H1 (cell line): ENCODE measurements around the gene NPS. TPM values are rescaled to one million over a fixed set of nuclear protein-coding genes. Genes with fewer than 3 reads are reported as not detected.

Experiments
- CTBP2 ChIP-seq: IDR thresholded peaks from 2 replicates; pipeline ENCODE4 v1.7.0; 2011; ENCODE audit warnings: borderline replicate concordance, mild to moderate bottlenecking, moderate library complexity, mixed read lengths, low read length; ENCODE audit not compliant: insufficient read depth, insufficient read length
- TAF1 ChIP-seq: IDR thresholded peaks from 2 replicates; pipeline ENCODE4 v1.6.1; 2011; ENCODE audit warnings: mild to moderate bottlenecking, low read depth, low read length
- polyA plus RNA-seq, 7 experiments: library from polyadenylated mRNA; depleted of rRNA in 3 of 7; stranded (reverse) in 5 of 7; unstranded in 2 of 7; fragments of >200 nt in 5 of 7; fragments of 200-250 nt in 2 of 7; gene quantifications; 1 replicate in 5 of 7; 2 replicates in 1 of 7; 4 replicates in 1 of 7; pipeline versions ENCODE4 v1.2.1 to v1.2.3, GENCODE V29; 2011 to 2013; ENCODE audit warnings: missing spikeins in 2 of 7, mixed read lengths in 2 of 7
- total RNA-seq: library from RNA; stranded (reverse); fragmentation: NEBNext Ultra II Directional; extraction: Animal tissue kit (Norgen Biotek cat#: 25700); gene quantifications from 2 replicates; pipeline ENCODE4 v1.2.1, GENCODE V29; 2021

Gene NPS
- total and polyA plus RNA-seq, 2 of the 8 experiments (the other 6 are each of a cell fraction or from before 2014, with no cell fraction given) = not detected

GRCh38 chr10:127523476-127523875, 25.6 kb upstream of the NPS start (continued):
- no peak for TF ChIP-seq CTBP2
- TF ChIP-seq TAF1 = no peak
